CD4-positive, alpha-beta T cell treated with Interleukin-2 at 100 ng/mL for 4 hours (primary cell): Measurements from ENCODE around the gene UTP15.

Source experiments
- DNase-seq: peaks from one replicate; pipeline ENCODE4 v3.0.0-alpha.2; 2020; ENCODE audit warnings: low spot score

The UTP15 gene

DNA sequence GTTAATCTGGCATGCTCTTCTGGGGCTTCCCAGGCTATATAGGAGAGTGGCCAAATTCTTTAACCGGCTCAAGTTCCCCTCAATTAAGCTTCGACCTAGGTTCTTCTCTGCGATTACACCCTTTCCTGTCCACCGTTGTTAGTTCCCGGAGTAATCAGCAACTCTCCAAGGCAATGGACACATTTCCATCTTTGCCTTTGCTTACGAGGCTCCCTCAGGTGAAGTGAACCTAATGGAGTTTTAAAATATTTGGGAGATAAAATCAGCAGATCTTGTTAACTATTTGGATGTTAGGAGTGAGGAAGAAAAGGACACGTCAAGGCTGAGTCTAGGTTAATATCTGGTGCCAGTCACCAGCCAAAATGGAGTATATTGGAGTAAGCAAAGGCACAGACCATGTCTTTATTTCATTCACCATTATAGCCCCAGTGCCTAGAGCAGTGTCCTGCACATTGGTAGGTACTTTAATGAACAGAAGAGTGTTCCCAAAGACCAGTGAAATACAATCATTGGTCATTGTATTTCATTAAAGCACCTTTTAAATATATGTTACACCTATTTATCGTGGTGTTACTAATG lies 515 bp downstream of the UTP15 start:
- DNase-seq = no peak

- DNase-seq = no peak
These were observed 17.0 kb downstream of the UTP15 start for GRCh38 chr5:73582285-73583145.

DNA sequence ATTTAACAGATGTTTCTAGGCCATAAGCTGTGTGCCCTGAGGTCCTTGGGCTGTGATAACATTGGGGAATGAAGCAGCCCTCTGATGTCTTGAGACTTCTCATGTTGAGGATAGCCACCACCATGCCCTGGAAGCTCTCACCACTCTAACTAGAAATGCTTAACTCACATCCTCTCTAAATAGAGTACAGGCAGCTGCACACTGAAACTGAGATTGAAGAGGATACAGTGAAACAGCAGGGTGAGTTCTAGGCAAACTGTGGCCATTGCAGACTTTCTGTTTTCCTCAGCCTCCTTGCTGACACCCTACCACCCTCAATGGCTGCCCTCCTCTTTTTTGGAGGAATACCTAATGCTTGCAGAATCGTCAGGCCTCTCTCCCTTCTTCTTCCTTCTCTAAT lies 22.4 kb downstream of the UTP15 start:
- DNase-seq = no peak

DNA sequence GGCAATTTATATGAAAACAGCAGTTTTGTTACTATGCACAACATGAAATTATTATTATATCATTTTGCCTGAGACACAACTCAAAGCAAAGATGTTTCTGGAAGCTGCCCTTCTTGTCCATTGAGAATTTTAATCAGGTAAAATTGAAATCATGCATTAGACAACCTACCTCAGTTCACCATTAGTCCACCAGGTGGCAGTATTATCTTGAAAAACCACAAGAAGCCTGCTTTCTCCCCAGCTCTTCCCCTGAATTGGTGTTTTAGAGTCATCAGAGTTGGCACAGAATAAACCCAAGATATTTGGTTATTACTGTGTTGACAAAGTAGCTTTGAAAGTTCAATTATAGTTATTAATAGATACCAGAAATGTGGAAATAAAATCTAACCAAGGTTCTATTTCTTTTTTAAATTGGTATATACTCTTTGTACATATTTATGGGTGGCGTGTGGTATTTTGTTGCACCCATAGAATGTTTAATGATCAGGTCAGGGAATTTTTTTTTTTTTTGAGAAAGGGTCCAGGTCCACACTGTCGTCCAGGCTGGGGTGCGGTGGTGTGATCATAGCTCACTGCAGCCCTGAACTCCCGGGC lies 25.7 kb downstream of the UTP15 start:
- DNase-seq = peak; percentile 81

DNA sequence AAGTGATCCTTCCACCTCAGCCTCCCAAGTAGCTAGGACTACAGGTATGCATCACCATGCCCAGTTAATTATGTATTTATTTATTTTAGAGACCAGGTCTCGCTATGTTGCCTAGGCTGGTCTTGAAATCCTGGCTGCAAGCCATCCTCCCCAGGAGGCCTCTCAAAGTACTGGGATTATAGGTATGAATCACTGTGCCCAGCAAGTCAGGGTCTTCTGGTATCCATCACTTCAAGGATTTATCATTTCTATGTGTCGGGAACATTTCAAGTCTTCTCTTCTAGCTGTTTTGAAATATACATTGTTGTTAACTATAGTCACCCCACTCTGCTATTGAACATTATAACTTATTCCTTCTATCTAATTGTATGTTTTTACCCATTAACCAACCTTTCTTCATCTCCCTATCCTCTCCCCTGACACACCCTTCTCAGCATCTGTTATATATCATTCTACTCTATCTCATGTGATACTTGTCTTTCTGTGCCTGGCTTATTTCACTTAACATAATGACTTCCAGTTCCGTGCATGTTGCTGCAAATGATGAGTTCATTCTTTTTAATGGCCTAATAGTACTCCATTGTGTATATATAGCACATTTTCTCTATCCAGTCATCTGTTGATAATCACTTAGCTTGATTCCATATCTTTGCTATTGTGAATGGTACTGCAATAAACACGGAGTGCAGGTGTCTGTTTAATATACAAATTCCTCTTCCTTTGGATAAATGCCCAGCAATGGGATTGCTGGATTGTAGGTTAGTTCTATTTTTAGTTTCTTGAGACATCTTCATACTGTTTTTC lies 26.4 kb downstream of the UTP15 start:
- no peak for DNase-seq

- DNase-seq = no peak
These were observed 27.0 kb downstream of the UTP15 start for GRCh38 chr5:73592551-73592950.

DNA sequence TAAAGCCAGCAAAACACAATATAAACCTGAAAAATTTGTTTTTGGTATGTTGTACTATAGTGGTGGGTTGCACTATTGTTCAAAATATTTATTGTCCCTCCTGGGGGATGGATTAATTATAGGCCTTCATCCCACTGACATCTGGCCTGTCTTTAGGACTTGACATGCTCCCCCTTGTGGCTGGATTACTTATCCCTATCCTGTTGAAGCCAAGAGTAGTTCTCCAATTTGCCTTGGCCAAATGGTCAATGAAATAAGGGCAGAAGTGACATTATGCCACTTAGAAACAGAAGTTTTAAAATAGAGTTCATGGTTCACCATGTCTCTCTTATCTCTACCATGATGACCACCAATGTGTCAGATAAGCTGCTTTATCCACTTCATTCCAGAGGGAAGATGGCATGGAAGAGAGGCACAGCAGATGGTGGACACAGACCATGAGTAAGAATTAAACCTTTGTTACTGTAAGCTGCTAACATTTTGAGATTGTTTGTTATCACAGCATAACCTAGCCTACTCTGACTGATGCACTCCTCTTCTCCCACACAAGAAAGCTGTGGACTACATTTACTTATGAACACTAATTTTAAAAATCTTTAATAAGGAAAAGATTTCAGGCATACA lies 31.3 kb downstream of the UTP15 start:
- peak; percentile 13 for DNase-seq

DNA sequence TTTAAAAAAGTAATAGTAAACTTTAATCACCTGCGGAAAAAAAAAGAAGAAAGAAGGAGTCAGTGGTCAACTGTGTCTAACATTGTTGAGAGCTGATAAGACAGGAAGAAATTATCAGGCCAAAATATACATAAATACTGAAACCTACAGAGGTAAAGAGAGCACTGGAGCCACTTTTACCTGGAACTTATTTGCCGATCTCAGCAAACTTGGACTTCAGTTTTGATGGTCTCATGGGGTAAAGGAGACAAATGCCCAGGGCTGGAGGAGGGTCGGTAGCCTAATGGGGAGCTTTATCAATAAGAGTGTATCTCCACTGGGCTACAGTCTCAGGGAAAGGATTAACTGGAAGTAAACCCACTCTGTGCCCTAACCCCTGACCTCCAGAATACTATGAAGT lies 33.8 kb downstream of the UTP15 start:
- DNase-seq = no peak

DNA sequence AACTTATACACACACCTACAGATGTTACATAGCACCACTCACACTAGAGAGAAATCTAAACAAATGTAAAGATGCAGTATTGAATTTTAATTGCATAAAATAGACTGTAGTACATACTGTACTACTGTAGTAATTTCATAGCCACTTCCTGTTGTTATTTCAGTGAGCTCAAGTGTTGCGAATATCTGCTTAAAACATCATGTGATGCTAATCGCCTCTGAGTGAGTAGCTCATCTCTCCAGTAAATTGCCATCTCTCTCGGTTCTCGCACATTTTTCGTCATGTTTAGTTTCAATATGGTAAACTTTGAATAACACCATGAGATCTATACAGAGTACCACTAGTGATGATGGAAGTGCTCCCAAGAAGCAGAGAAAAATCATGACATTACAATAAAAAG lies 38.5 kb downstream of the UTP15 start:
- DNase-seq = no peak

DNA sequence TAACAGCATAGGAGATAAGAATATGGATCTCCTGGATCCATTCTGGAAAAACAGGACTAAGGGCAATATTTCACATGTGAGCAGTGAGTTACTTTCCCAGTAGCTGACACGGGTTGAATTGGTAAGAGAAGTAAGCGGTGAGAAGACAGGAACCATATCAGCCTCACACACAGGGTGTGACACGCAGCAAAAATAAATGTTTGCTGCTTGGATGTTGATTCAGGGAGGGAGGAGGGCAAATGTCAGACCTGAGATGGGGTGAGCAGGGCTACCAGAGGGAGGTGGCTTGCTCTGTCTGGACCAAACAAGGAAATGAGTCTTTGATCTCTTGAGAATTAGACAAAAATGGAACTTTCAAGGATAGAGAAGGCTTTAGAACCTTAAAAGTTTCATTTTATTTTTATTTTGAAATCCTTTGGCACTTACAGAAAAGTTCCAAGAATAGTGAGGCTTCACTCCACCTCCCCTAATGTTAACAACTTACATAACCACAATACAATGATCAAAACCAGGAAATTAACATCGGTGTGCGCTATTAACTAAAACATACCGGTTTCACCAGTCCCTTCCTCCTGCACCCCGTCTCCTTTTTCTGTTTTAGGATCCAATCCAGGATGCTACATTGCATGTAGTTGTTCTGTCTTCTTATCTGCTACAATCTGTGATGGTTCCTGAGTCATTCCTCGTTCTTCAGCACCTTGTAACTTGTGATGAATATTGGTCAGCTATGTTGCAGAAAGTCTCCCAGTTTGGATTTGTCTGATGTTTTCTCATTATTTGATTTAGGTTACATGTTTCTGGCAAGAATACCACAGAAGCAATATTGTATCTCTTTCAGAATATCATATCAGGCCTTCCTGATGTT lies 39.9 kb downstream of the UTP15 start:
- no peak for DNase-seq

GRCh38 chr5:73606206-73606753 lies 40.7 kb downstream of the UTP15 start:
- no peak for DNase-seq

- no peak for DNase-seq
These were observed 41.7 kb downstream of the UTP15 start for GRCh38 chr5:73607228-73607627.

DNA sequence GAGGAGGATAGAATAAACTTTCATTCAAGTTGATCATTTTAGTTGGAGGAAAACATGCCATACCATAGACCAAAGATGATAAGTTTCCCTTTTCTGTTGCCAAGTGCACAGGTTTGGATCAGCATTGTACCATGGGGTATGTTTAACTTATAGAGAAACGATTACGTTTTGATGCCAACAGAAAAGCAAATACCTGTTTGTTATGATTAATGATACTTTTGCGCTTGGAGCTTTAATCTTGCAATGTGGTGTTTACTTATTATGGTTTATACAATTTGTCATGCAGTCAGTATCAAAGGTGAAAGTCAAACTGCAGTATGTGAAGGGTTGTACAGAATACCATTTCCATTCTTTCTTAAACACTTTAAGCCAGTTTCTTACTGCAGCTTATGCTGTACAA lies 47.3 kb downstream of the UTP15 start:
- no peak for DNase-seq

- no peak for DNase-seq
These were observed 49.5 kb downstream of the UTP15 start for GRCh38 chr5:73615085-73615484.

GRCh38 chr5:73615947-73616346 lies 50.4 kb downstream of the UTP15 start:
- DNase-seq = no peak

GRCh38 chr5:73617510-73618279 lies 52.2 kb downstream of the UTP15 start:
- no peak for DNase-seq

DNA sequence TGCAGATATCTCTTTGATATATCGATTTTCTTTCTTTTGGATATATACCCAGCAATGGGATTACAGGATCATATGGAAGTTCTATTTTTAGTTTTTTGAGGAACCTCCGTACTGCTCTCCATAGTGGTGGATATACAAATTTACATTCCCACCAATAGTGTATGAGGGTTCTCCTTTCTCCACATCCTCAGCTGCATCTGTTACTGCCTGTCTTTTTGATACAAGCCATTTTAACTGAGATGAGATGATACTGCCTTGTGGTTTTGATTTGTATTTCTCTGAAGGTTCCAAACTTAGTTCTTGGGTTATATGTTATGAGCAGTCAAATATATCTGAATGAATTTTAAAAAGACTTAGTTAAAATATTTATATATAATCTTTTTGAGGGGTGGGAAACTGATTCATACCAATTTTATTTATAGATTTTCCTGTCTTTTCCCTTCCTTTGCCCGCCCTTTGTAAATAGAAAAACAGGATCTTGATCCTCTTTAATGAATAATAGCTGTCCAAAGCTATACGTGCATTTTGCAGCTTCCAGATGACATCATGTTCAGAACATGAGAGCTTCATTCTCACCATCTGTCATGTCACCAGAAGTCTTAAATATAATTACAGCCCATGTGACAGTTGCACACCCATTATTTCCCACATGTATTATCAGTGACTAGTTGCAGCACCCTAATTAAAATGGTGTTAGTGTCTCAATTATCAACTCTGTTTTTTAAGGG lies 54.2 kb downstream of the UTP15 start:
- DNase-seq = no peak

- DNase-seq = no peak
These were observed 54.8 kb downstream of the UTP15 start for GRCh38 chr5:73620334-73620687.

DNA sequence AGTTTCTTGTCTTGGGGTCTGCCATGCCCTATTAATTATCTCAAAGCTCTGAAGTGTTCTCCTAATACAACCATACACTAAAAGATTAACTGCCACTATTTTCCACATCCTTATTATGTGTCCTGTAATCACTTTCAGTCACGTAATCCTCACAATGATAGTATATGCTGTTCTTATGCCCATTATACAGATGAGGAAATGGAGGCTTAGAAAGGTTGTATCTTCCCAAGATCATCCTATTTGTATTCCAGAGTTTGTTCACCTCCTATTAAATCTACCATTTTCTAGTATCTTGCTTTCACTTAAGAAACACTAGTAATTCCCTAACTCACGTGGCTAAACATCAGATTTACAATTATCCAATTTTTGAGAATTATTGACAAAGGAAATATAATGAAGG lies 57.5 kb downstream of the UTP15 start:
- no peak for DNase-seq
